HG02571 (cell line): Measurements from ENCODE around the gene RABGAP1L.
A peak's percentile ranks its signal among the peaks of the same experiment; 100 is the strongest.

Experiments used
- ATAC-seq: cut with Tn5 transposase; IDR thresholded peaks from one replicate; pipeline ENCODE4 v1.9.1; 2021; ENCODE audit warnings: mild to moderate bottlenecking, moderate library complexity; ENCODE audit not compliant: unreplicated experiment

The RABGAP1L gene

GRCh38 chr1:174976436-174977108, 817.3 kb downstream of the RABGAP1L start:
- ATAC-seq, result no peak

GRCh38 chr1:174982971-174983689, 823.8 kb downstream of the RABGAP1L start:
- no peak for ATAC-seq

DNA sequence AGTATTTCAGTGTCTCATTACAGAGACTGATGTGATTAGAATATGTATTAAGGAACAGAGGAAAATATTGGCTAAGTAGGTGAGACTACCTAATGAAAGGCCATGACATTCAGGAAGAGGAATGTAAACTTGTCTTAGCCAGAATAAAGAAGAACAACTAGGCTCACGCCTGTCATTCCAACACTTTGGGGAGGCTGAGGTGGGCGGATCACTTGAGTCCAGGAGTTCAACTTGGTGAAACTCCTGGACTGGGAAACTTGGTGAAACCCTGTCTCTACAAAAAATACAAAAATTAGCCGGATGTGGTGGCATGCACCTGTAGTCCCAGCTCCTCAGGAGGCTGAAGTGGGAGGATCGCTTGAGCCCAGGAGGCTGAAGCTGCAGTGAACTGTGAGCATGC, 825.6 kb downstream of the RABGAP1L start:
- ATAC-seq, result no peak

GRCh38 chr1:174988539-174988938, 829.2 kb downstream of the RABGAP1L start:
- no peak for ATAC-seq

- no peak for ATAC-seq
Measured at GRCh38 chr1:174988986-174989385, 829.7 kb downstream of the RABGAP1L start.

DNA sequence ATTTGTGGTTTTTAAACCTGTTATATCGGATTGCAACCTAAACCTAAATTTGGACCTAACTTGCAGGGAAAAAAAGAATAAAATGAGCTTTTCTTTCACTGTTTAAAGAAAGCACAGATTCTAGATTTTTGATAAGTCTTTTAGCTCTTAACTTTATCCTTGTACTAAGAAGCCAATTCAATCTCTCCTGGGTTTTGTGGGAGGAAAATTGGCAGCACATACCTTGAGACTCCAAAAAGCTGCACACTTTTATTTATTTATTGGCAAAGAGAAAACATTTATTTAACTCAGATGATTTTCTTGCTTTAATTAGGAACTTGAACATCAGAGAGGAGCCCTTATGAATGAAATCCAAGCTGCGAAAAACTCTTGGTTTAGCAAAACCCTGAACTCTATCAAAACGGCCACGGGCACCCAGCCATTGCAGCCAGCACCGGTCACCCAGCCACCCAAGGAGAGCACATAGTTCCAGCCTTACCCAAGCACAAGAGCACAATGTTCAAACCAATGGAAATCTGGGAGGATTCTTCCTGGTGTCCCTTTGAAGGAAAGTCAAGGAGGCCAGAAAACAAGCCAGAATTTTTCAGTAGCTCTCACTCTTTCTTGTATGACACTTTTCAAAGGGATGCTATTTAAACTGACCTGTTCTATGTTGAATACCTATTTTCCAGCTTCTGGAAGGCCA, 830.4 kb downstream of the RABGAP1L start:
- no peak for ATAC-seq

- no peak for ATAC-seq
Measured at GRCh38 chr1:174990382-174990999, 831.2 kb downstream of the RABGAP1L start.

GRCh38 chr1:174991473-174991872, 832.2 kb downstream of the RABGAP1L start:
- ATAC-seq, result no peak

GRCh38 chr1:174995121-174995520, 835.8 kb downstream of the RABGAP1L start:
- no peak for ATAC-seq

DNA sequence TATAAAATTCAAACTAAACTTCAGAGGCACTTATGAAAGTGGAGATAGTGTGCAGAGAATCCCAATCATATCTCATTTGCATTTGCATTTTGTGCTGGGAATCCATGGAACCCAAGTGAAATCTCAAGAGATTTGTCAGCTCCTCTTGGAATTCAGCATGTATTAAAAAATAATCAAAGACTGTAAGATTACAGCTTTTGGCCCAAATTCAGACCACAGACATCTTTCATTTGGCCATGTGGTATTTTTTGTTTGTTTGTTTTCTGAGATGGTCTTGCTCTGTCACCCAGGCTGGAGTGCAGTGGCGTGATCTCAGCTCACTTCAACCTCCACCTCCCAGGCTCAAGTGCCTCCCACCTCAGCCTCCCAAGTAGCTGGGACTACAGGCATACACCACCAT, 836.6 kb downstream of the RABGAP1L start:
- ATAC-seq, result no peak

DNA sequence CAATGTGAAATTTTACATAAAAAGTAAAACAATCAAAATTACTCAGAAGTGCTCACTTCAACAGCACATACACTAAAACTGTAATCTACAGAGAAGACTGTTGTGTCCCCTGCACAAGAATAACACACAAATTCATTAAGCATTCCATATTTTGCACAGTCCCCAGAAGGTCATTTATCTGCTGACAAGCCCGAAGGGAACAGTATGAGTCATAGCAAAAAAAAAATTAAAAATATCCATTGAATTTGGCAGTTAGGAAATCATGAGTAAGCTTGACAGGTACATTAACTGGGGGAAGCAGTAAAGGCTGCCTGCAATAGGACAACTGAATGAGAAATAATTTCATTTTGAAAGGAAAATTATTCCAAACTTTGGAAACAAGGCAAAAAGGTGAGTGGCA, 837.2 kb downstream of the RABGAP1L start:
- ATAC-seq, result no peak

DNA sequence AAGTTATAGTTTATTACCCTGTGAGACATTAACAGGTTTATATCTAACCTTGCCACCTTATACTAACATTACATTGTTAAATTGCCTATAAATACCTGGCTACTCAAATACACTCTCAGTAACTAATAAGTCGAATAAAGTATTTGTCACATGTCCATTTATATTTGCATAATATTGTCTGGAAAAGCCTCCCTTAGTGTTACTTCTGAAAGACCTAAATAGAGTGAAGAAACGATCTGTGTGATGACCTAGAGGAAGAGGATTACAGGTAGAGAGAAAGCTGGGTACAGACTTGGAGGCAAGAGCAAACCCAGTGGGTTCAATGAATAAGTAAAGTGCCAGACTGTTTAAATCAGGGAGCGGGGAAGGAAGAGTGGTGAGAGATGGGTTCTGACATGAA, 837.7 kb downstream of the RABGAP1L start:
- ATAC-seq, result no peak

DNA sequence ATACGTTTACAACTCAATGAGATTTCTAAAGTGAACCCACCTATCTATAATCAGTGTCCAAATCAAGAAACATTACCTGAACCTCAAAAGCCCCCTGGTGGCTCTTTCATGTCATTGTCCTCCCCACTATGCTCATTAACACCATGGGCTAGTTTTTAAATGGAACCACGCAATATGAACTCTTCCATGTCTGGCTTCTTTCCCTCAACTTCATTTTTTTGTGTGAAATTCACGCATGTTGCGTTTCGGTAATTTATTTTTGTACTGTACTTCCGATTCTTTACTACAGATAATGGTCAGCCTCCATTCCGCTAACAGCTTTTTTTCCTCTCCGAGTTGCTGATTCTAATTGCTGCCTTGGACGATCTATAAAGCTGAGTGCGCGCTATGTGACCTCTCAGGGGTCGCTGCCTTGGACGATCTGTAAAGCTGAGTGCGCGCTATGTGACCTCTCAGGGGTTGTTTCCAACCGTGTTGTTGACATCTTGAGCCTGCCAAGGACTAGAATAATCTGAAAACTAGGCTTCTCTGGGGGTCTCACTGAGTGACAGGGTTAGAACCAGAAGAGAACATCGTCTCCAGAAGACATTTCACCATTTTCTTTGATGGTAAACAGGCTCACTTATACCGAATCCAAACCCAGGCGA, 839.4 kb downstream of the RABGAP1L start:
- no peak for ATAC-seq

DNA sequence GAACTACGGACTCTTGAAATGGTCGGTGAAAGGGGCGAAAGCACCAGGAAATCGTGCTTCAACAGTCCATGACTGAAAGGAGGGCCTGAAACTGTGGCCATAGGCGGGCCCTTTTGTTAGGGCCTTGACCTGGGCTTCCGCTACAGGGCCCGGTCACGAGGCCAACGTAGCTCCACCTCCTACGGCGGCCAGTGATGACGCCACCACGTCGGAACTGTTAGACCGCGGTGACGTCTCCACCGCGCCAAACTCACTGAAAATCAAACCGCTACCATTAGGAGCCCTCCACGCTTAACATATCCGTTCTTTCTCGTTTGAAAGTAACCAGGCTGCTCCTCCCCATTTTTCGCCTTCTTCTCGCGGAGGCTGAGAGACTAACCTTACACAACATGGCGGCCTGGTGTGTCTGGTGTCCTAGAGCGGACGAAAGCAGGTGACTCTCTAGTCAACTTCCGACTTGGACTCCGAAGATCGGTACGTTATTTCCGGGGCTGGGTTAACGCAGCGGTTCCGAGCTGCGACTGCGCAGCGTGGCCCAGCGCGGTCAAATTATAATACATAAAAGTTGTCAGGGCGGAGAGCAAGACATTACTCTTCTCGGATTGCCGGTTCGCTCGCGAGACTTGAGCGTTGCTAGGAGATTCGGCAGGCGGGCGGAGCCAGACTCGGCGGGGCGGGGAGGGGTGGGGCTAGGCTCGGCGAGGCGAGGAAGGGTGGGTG, 840.1 kb downstream of the RABGAP1L start:
- ATAC-seq, result peak; percentile 82

DNA sequence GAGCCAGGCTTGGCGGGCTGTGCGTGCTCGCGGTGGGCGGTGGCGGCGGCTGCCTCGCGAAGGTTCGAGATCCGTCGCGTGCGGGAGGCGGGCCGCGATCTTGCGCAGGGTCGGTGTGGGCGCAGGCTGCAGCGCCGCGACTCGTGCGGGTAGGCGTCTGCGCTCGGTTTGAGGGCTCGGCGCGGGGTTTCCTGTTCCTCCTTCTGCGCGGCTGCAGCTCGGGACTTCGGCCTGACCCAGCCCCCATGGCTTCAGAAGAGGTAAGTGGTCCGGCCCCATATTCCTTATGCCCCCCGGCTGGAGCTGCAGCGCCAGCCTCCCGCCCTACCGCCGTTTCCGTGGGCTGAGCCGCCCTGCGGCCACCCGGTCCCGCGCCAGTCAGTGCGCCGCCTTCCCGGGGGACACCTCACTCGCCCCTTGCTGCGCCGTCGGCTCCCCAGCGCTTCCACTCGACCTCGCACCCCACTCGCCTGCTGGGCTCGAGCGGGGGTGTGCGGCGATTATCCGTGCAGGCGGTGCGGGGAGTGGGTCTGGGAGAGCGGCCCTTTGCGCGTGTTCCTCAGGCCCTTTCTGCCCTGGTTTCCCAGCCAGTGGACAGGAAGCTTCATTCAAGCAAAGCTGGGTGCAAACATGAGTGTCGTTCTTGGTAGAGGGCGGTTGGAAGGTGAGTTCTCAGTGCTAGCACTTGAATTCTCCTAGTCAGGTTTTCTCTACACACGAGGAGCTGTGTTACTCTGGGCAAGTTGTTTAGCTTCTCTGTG, 840.8 kb downstream of the RABGAP1L start, which contains the start of gene CACYBP:
Gene CACYBP (plus strand): TSS at position 12 of the 761 bp plus-strand sequence. CDS start 234 bp downstream, at position 246.
- ATAC-seq, result peak; percentile 1

DNA sequence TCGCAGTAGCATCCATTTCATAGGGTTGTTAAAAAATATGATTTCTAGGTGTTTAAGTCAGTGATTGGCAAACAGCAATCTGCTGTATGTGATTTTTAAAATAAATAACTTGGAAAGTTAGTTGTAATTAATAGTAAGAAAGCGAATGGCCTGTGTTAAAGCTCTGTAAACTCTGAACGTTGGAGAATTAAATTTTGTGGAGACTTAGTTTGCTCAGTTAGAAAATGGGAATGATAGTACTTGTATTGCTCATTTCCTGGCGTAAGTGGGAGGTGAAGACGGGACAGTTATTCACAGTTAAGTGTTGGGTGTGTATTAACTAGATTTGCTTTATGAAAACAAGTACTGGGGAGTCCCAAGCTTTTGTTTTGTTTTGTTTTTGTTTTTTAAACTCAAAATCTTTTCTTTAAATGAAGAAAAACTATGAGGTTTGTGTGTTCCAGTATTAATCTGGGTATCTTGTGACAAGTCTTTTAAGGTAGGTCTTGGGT, 841.4 kb downstream of the RABGAP1L start:
- no peak for ATAC-seq

GRCh38 chr1:175002910-175003517, 843.7 kb downstream of the RABGAP1L start:
- ATAC-seq, result no peak

- ATAC-seq, result no peak
Measured at GRCh38 chr1:175003521-175003920, 844.2 kb downstream of the RABGAP1L start.
